HepG2 (cell line): ENCODE data around the gene CLEC20A. TPM values are rescaled to one million over a fixed set of nuclear protein-coding genes. Genes with fewer than 3 reads are reported as not detected.

ENCODE experiments used
- ATAC-seq: fragments of 200-7000 bp; cut with Tn5 transposase; 3 replicates; pipeline ENCODE4 v1.9.1; 2020; ENCODE audit warnings: mild to moderate bottlenecking, moderate library complexity
- BruUV-seq: library from RNA; stranded (reverse); fragments of 400-500 nt; replicated peaks from 2 replicates; lab custom pipeline; 2021; lab: Mats Ljungman, UMichigan
- CTCF ChIA-PET: fragments of 300-600 bp; formaldehyde crosslinking; extraction: SDS; loops from one replicate; lab custom pipeline; 2021; ENCODE audit warnings: low total read pairs, inconsistent platforms, low intra/inter-chr PET ratio; lab: Yijun Ruan, JAX
- POLR2A ChIA-PET: fragments of 350-600 bp; sonication (Branson Sonifier 250); formaldehyde crosslinking; loops from one replicate; lab custom pipeline; 2020; ENCODE audit warnings: antibody characterized with exemption, inconsistent platforms; lab: Yijun Ruan, JAX
- DNase-seq: peaks from one replicate; pipeline ENCODE4 v3.0.0-alpha.2; 2015; ENCODE audit warnings: low spot score
- FAIRE-seq: peaks from 3 replicates; lab custom pipeline; 2011; peaks lifted over from hg19 to GRCh38; lab: Jason Lieb, UNC
- H2AFZ ChIP-seq: one replicate; pipeline ENCODE4 v1.6.1; 2011; ENCODE audit warnings: low read length, inconsistent platforms
- H3K27ac ChIP-seq: fragments of 300-600 bp; 3 replicates; pipeline ENCODE4 v1.8.0; 2011; ENCODE audit warnings: mixed run types, mild to moderate bottlenecking, mixed read lengths, low read length, inconsistent platforms; ENCODE audit not compliant: insufficient read depth; ENCODE audit errors: extremely low read length
- H3K27me3 ChIP-seq, 2 experiments: fragments of 200-600 bp in 1 of 2; 2 replicates in 1 of 2; 3 replicates in 1 of 2; pipeline versions ENCODE4 v1.6.0 to v1.8.0; 2011; ENCODE audit warnings: low read length in 2 of 2, mild to moderate bottlenecking in 2 of 2, moderate library complexity in 2 of 2, inconsistent platforms in 1 of 2; ENCODE audit not compliant: insufficient read depth in 2 of 2, control insufficient read depth in 1 of 2
- H3K36me3 ChIP-seq, 2 experiments: fragments of 200-600 bp in 1 of 2; replicated peaks in 1 of 2; 2 replicates in 1 of 2; 3 replicates in 1 of 2; pipeline versions ENCODE4 v1.5.1 to v1.8.0; 2011; ENCODE audit warnings: low read length in 2 of 2, inconsistent platforms in 1 of 2; ENCODE audit not compliant: insufficient read depth in 2 of 2, control insufficient read depth in 1 of 2
- H3K4me1 ChIP-seq: 2 replicates; pipeline ENCODE4 v1.5.1; 2012; ENCODE audit warnings: low read length, inconsistent platforms; ENCODE audit not compliant: insufficient read depth
- H3K4me2 ChIP-seq: 2 replicates; pipeline ENCODE4 v1.6.0; 2011; ENCODE audit warnings: low read depth, low read length, inconsistent platforms
- H3K4me3 ChIP-seq, 3 experiments: fragments of 200-600 bp in 1 of 3; sonication (generic), shearing (Covaris generic) in 1 of 3; replicated peaks in 1 of 3; 2 replicates each; pipeline ENCODE4 v1.5.1; 2011 to 2016; ENCODE audit warnings: low read length in 3 of 3, inconsistent platforms in 2 of 3, low read depth in 2 of 3, mild to moderate bottlenecking in 2 of 3, control low read depth in 1 of 3, mixed read lengths in 1 of 3; ENCODE audit not compliant: insufficient read depth in 1 of 3
- H3K79me2 ChIP-seq: one replicate; pipeline ENCODE4 v1.6.1; 2011; ENCODE audit warnings: low read length, inconsistent platforms; ENCODE audit not compliant: insufficient read depth
- H3K9ac ChIP-seq: 2 replicates; pipeline ENCODE4 v1.6.0; 2011; ENCODE audit warnings: mild to moderate bottlenecking, low read depth, low read length, inconsistent platforms; ENCODE audit not compliant: insufficient read depth
- H3K9me3 ChIP-seq: 2 replicates; pipeline ENCODE4 v1.5.1; 2012; ENCODE audit warnings: mild to moderate bottlenecking, low read length
- H4K20me1 ChIP-seq: 2 replicates; pipeline ENCODE4 v1.6.0; 2011; ENCODE audit warnings: inconsistent platforms, mild to moderate bottlenecking, low read length, moderate library complexity; ENCODE audit not compliant: insufficient read depth
- ARID5B ChIP-seq: IDR thresholded peaks from 2 replicates; pipeline ENCODE4 v1.4.0; 2020; ENCODE audit warnings: mild to moderate bottlenecking, missing genetic modification reagents
- BRCA1 ChIP-seq: sonication (generic); formaldehyde crosslinking; IDR thresholded peaks from 2 replicates; pipeline ENCODE4 v1.4.0; 2020; ENCODE audit warnings: missing genetic modification reagents
- IKZF1 ChIP-seq: fragments of 450-650 bp; IDR thresholded peaks from 2 replicates; pipeline ENCODE4 v1.7.1; 2016
- JARID2 ChIP-seq: sonication (generic); formaldehyde crosslinking; IDR thresholded peaks from 2 replicates; pipeline ENCODE4 v1.8.1; 2023; ENCODE audit warnings: missing genetic modification reagents, inconsistent platforms; ENCODE audit not compliant: insufficient replicate concordance
- KDM3A ChIP-seq: IDR thresholded peaks from 2 replicates; pipeline ENCODE4 v1.6.1; 2018; ENCODE audit warnings: low read depth, missing compliant biosample characterization
- KMT2A ChIP-seq: sonication (generic); formaldehyde crosslinking; IDR thresholded peaks from 2 replicates; pipeline ENCODE4 v1.4.0; 2020; ENCODE audit warnings: missing genetic modification reagents
- PBX3 ChIP-seq: sonication (generic); formaldehyde crosslinking; IDR thresholded peaks from 2 replicates; pipeline ENCODE4 v1.8.1; 2023; ENCODE audit warnings: missing genetic modification reagents, inconsistent platforms, borderline replicate concordance
- SOX5 ChIP-seq: IDR thresholded peaks from 2 replicates; pipeline ENCODE4 v1.6.1; 2016; ENCODE audit warnings: borderline replicate concordance
- TARDBP ChIP-seq: sonication (generic); formaldehyde crosslinking; IDR thresholded peaks from 2 replicates; pipeline ENCODE4 v1.8.0; 2022; ENCODE audit warnings: mild to moderate bottlenecking, missing genetic modification reagents
- ZNF276 ChIP-seq: sonication (generic); formaldehyde crosslinking; IDR thresholded peaks from 2 replicates; pipeline ENCODE4 v1.4.0; 2020; ENCODE audit warnings: mild to moderate bottlenecking, low read depth, missing genetic modification reagents
- ZNF468 ChIP-seq: sonication (generic); formaldehyde crosslinking; IDR thresholded peaks from 2 replicates; pipeline ENCODE4 v1.8.0; 2022; ENCODE audit warnings: mild to moderate bottlenecking, moderate library complexity, missing genetic modification reagents
- ZNF512 ChIP-seq: sonication (generic); formaldehyde crosslinking; IDR thresholded peaks from 2 replicates; pipeline ENCODE4 v1.4.0; 2020; ENCODE audit warnings: mild to moderate bottlenecking, missing genetic modification reagents
- ZNF619 ChIP-seq: sonication (generic); formaldehyde crosslinking; IDR thresholded peaks from 2 replicates; pipeline ENCODE4 v1.4.0; 2020; ENCODE audit warnings: mild to moderate bottlenecking, missing genetic modification reagents
- ZSCAN9 ChIP-seq: IDR thresholded peaks from 2 replicates; pipeline ENCODE4 v1.6.1; 2016; ENCODE audit warnings: borderline replicate concordance
- WGBS: methylation state at CpG from one replicate; pipeline ENCODE4 v1.1.6; 2017; ENCODE audit warnings: low lambda C conversion rate; 5-methylcytosine and 5-hydroxymethylcytosine counted together
- in situ Hi-C: cut with HindIII; loops from 2 replicates; pipeline ENCODE4 v1.10.0; 2017; ENCODE audit warnings: low pct_unique_long_range_greater_than_20kb; ENCODE audit not compliant: extremely low pct_ligation_motif_present
- intact Hi-C: fragments of 100-400 bp; cut with micrococcal nuclease; formaldehyde crosslinking; loops from one replicate; pipeline ENCODE4 v1.10.0; 2022; ENCODE audit not compliant: unreplicated experiment
- polyA plus RNA-seq, 8 experiments: library from polyadenylated mRNA; depleted of rRNA in 3 of 8; stranded (reverse) in 7 of 8; unstranded in 1 of 8; fragments of >200 nt; fragmentation: Illumina TruSeq in 4 of 8; extraction: Trizol in 4 of 8; gene quantifications; 2 replicates each; pipeline versions ENCODE4 v1.2.1 to v1.2.3, GENCODE V29; 2011 to 2016; ENCODE audit warnings: low read depth in 4 of 8, missing spikeins in 1 of 8, mixed read lengths in 1 of 8; ENCODE audit not compliant: insufficient read depth in 1 of 8
- total RNA-seq, 5 experiments: library from RNA; depleted of rRNA; stranded (reverse); fragments of >200 nt; fragmentation: Illumina TruSeq; extraction: Trizol; gene quantifications; 2 replicates each; pipeline ENCODE4 v1.2.3, GENCODE V29; 2016; ENCODE audit warnings: low read depth in 1 of 5

CLEC20A gene
- total and polyA plus RNA-seq, 2 of the 13 experiments (the other 11 are each of a cell fraction or from before 2014, with no cell fraction given), result not detected

GRCh38 chr1:178493301-178493741 lies 3.4 kb downstream of the CLEC20A start (continued):
- TF ChIP-seq ZNF276, result no peak

- no peak overlapping the region for H3K9ac ChIP-seq
- H3K27me3 ChIP-seq, result peaks cover 7 to 44% of the 10 kb centered on the region in 2 experiments; a peak in 4 of 5 replicates
- no peak overlapping the region for H3K4me2 ChIP-seq
- in situ Hi-C loops (no loop called here), intact Hi-C loops (no loop called here)
- no peak overlapping the region for H3K27ac ChIP-seq
- no peak overlapping the region for H3K4me3 ChIP-seq
- no TSS peak for BruUV-seq
- CTCF ChIA-PET, result no interaction called here
- no peaks in the 10 kb centered on the region for H3K9me3 ChIP-seq
- H3K4me1 ChIP-seq, result peaks cover 11% of the 10 kb centered on the region
- 48% methylated on average over 11 of the region's 11 CpGs for WGBS
- ATAC-seq (no peak), FAIRE-seq (no peak), DNase-seq (no peak)
- no peaks in the 10 kb centered on the region for H3K79me2 ChIP-seq
- POLR2A ChIA-PET, result no interaction called here
- H3K36me3 ChIP-seq, result no peaks in the 10 kb centered on the region
- H2AFZ ChIP-seq, result no peak overlapping the region
- no peaks in the 10 kb centered on the region for H4K20me1 ChIP-seq
- TF ChIP-seq TARDBP (no peak), ZSCAN9 (CRISPR knock-in tag) (no peak), KMT2A (CRISPR knock-in tag) (no peak), PBX3 (CRISPR knock-in tag) (no peak), ZNF512 (CRISPR knock-in tag) (no peak), ARID5B (CRISPR knock-in tag) (no peak), SOX5 (CRISPR knock-in tag) (no peak), BRCA1 (no peak), IKZF1 (no peak), ZNF468 (CRISPR knock-in tag) (no peak), JARID2 (no peak), KDM3A (CRISPR knock-in tag) (no peak), ZNF619 (no peak)
Measured at GRCh38 chr1:178492341-178492740, 4.4 kb downstream of the CLEC20A start.
